RCC 7860 (cell line): ENCODE results near the gene MPIG6B.

Experiments
- DNase-seq: peaks from one replicate; pipeline ENCODE4 v3.0.0-alpha.2; 2015; ENCODE audit warnings: low spot score
- FAIRE-seq: peaks from 2 replicates; lab custom pipeline; 2012; peaks lifted over from hg19 to GRCh38; lab: Jason Lieb, UNC

The MPIG6B gene

GRCh38 chr6:31736768-31737314 is 13.7 kb downstream of the MPIG6B start:
- no peak for DNase-seq
- FAIRE-seq, result no peak

- no peak for FAIRE-seq
- no peak for DNase-seq
These were observed 14.3 kb downstream of the MPIG6B start for GRCh38 chr6:31737315-31737990.

GRCh38 chr6:31737991-31738979 is 15.1 kb downstream of the MPIG6B start:
- FAIRE-seq (peak; percentile 74), DNase-seq (peak; percentile 83)

GRCh38 chr6:31739639-31740396 is 16.6 kb downstream of the MPIG6B start, which contains the start of gene MSH5:
Gene MSH5, plus strand, starts transcription at chr6:31740005. Its CDS starts 462 bp downstream, at chr6:31740467.
- DNase-seq (peak; percentile 98), FAIRE-seq (peak; percentile 84)

- DNase-seq, result no peak
- no peak for FAIRE-seq
These were observed 17.4 kb downstream of the MPIG6B start for GRCh38 chr6:31740397-31741223.

DNA sequence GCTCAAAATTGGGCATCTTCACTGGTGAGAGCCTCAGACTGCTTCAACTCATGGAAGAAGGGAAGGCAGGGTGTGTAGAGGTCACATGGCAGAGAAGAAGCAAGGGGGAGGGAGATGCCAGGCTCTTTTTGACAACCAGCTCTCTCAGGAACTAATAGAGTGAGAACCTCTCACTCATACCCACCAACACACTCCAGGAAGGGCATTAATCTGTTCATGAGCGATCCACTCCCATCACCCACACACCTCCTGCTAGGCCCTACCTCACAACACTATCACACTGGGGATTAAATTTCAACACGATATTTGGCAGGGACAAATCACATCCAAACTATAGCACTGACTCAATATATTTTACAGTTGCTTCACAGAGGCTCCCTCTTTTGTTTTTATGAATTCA is 18.6 kb downstream of the MPIG6B start:
- no peak for FAIRE-seq
- DNase-seq, result no peak

DNA sequence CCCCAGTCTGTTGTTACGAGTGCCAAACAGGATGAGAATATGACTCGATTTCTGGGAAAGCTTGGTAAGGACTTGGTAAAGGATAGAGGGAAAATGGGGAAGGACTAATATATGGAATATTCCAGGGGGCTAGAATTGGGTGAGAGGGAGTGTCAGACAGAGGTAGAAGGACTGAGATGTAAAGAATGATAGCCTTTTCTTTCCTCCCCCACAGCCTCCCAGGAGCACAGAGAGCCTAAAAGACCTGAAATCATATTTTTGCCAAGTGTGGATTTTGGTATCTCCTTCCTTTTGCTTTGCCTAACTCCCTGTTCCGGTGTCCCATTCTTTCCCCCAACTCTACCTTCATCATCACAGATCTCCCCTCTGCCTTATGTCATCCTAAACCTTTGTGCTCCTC is 19.7 kb downstream of the MPIG6B start:
- DNase-seq, result no peak
- no peak for FAIRE-seq

DNA sequence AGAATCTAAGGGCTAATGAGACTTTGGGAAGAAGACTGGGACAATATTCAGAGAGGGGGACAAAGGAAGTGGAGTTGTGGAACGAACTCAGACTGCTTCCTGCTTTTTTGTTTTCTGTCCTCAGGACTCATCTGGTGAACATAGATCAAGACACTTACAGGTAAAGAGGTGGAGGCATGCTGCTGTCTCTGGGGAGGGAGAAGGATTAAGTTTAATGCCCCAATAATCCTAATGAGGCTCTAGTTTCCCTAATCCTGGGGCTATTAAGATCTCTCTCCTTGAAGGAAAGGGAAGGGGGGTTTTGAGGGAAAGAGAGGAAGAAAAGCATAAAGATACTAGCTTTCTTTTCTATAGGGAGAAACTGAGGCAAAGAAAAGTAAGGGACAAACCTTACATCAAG is 21.2 kb downstream of the MPIG6B start:
- no peak for FAIRE-seq

GRCh38 chr6:31749301-31750036 is 26.3 kb downstream of the MPIG6B start:
- DNase-seq (no peak), FAIRE-seq (no peak)

More for the DNA sequence above, 21.2 kb downstream of the MPIG6B start:
- no peak for DNase-seq

DNA sequence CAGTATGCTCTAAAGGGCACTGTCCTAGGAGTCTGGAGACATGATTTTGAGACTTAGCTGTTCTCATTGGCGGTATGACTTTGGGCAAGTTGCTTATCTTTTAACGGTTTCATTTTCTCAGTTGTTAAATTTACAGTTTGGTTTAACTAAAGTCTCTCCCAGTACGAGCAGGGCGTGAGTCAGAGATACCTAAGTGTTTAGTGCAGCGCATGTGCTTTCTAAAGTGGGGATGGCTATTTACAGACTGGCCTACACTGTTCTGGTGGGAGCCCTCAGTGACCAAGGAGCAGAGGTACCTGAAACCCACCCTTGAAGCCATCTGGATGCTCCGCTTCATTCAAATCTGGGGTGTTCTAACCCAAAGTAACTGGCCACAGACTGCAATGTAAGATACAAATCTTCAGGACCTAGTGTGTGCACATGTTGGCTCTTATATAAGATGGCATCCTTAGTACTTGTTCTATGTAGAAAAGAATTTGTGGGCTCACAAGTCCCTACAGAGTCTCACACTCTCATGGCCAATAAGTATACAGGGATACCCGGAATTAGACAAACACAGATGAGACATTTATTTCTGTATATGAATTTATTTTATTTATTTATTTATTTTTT is 27.3 kb downstream of the MPIG6B start:
- no peak for DNase-seq
- no peak for FAIRE-seq

DNA sequence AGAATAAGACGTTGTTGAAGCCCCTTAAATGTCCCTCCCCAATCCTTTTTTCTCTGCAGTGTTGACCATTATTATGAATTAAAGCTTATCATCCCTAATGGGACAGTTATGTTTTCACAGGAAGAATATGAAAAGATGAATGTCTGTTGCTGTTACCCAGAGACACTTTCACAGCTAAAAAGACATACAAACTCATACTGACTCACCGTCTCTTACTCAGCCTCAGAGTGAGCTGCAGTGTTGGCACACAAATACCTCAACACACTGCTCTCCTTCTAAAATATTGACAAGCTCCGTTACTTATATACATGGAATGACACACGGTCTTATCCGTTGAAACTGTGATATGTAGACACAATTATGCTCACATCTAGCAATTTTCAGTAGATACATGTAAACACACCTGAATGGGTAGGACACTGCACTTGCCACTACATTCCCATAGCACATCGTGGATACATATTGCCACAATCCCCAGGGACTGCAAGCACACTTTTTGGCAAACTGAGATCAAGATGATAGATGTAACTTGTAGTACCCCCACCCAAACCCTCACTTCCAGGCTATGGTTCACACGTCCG is 29.7 kb downstream of the MPIG6B start:
- DNase-seq, result peak; percentile 70
- peak; percentile 63 for FAIRE-seq

DNA sequence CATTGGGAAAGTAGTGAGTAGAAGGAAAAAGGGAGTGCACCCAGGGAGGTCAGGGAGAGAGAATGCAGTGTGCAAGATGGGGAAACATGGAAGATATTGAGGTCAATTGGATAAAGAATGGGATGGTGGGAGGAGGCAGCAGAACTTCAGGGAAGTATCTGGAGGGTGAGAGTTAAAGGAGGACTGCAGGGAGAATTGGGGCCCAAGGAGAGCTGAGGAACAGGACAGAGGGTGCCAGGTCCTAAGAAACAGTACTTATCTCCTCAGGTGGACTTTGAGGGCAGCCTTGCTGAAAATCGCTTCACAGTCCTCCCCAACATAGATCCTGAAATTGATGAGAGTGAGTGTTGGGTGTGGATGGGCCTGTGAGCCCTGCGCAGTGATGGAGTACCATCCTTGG is 35.1 kb downstream of the MPIG6B start:
- DNase-seq, result no peak
- FAIRE-seq, result no peak

DNA sequence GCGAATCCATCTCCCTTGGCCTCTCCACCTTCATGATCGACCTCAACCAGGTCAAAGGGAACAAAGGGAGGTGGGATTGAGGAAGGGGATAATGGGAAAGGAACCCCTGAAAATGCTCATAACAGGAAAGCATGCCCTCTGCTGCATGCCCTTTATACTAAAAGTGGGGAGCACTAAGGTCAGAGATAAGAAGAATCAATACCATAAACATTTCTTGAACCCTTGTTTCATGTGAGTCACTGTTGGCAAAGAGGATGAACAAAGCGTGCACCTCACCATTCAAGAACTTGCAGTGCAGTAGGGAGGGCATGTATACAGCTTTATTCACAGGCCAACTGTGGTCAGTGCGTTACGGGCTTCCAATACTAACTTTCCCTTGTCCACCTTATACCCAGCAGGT is 37.6 kb downstream of the MPIG6B start:
- FAIRE-seq, result no peak
- DNase-seq, result no peak

DNA sequence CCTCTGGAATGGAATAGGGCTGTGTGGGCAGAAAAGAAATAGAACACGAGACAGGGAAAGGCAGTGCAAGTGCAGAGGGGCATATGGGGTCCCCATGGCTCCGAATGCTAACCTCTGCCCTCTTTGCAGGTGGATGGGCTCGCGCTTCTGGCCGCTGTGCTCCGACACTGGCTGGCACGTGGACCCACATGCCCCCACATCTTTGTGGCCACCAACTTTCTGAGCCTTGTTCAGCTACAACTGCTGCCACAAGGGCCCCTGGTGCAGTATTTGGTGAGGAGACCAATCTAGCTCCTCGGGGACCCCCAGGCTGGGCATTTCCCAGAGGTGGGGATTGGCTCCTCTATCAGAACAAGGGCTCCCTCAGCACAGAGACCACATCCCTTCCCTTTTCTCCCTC is 38.2 kb downstream of the MPIG6B start:
- FAIRE-seq, result no peak

DNA sequence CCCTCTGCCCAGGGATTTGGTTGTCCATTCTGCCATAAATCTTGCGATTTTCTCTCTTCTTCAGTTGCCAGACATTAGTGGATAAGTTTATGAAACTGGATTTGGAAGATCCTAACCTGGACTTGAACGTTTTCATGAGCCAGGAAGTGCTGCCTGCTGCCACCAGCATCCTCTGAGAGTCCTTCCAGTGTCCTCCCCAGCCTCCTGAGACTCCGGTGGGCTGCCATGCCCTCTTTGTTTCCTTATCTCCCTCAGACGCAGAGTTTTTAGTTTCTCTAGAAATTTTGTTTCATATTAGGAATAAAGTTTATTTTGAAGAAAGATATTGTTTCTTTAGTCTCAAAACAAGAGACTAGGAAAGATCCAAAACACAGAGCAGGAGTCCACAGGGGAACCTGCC is 39.2 kb downstream of the MPIG6B start, which contains the start of gene SAPCD1:
Gene SAPCD1, plus strand, starts transcription at position 301 of the 400 bp plus-strand sequence. CDS start 399 bp downstream, outside the sequence.
- FAIRE-seq, result no peak
- no peak for DNase-seq

More for the DNA sequence above, 38.2 kb downstream of the MPIG6B start:
- DNase-seq, result no peak

GRCh38 chr6:31762878-31763618 is 39.9 kb downstream of the MPIG6B start:
- FAIRE-seq (no peak), DNase-seq (no peak)

GRCh38 chr6:31763619-31763940 is 40.4 kb downstream of the MPIG6B start:
- FAIRE-seq (no peak), DNase-seq (no peak)

- no peak for DNase-seq
- FAIRE-seq, result no peak
These were observed 41.0 kb downstream of the MPIG6B start for GRCh38 chr6:31764198-31764597.
